KMS-11 (cell line): ENCODE results near the gene ZBTB17.

Experiments used
- H2AFZ ChIP-seq: fragments of 200-600 bp; sonication (generic); 2 replicates; pipeline ENCODE4 v1.6.1; 2016; ENCODE audit warnings: antibody characterized with exemption, mixed run types, low read depth
- H3K27ac ChIP-seq: fragments of 200-600 bp; sonication (generic); 2 replicates; pipeline ENCODE4 v1.6.1; 2016; ENCODE audit warnings: mild to moderate bottlenecking, mixed run types
- H3K27me3 ChIP-seq: fragments of 200-600 bp; sonication (generic); 2 replicates; pipeline ENCODE4 v1.6.1; 2017; ENCODE audit warnings: mild to moderate bottlenecking, low read depth, mixed run types, moderate library complexity; ENCODE audit not compliant: insufficient read depth
- H3K36me3 ChIP-seq: fragments of 200-600 bp; sonication (generic); 2 replicates; pipeline ENCODE4 v1.6.1; 2017; ENCODE audit warnings: mild to moderate bottlenecking, mixed run types; ENCODE audit not compliant: insufficient read depth
- H3K4me1 ChIP-seq: fragments of 200-600 bp; sonication (generic); 2 replicates; pipeline ENCODE4 v1.6.1; 2016; ENCODE audit warnings: mild to moderate bottlenecking, low read depth, mixed run types; ENCODE audit not compliant: poor library complexity, severe bottlenecking
- H3K4me2 ChIP-seq: fragments of 200-600 bp; sonication (generic); 2 replicates; pipeline ENCODE4 v1.7.0; 2016; ENCODE audit warnings: mild to moderate bottlenecking, mixed run types
- H3K4me3 ChIP-seq: fragments of 200-600 bp; sonication (generic); IDR thresholded peaks from 2 replicates; pipeline ENCODE4 v1.6.1; 2017; ENCODE audit warnings: low read depth, low read length, mixed read lengths; ENCODE audit not compliant: insufficient read depth
- H3K79me2 ChIP-seq: fragments of 200-600 bp; sonication (generic); 2 replicates; pipeline ENCODE4 v1.6.1; 2016; ENCODE audit warnings: low read depth, mixed run types; ENCODE audit not compliant: insufficient read depth
- H3K9ac ChIP-seq: fragments of 200-600 bp; sonication (generic); 2 replicates; pipeline ENCODE4 v1.6.1; 2016; ENCODE audit warnings: mild to moderate bottlenecking, mixed run types
- H4K20me1 ChIP-seq: fragments of 200-600 bp; sonication (generic); 2 replicates; pipeline ENCODE4 v1.6.1; 2016; ENCODE audit warnings: mild to moderate bottlenecking, mixed run types; ENCODE audit not compliant: insufficient read depth
- TF ChIP-seq, protein P1 (sequence below): fragments of 200-600 bp; sonication (generic); conservative IDR thresholded peaks from 2 replicates; pipeline ENCODE4 v1.6.1; 2017; ENCODE audit warnings: low read depth, mild to moderate bottlenecking, antibody characterized with exemption, low read length, moderate library complexity, mixed read lengths

ZBTB17 gene

DNA sequence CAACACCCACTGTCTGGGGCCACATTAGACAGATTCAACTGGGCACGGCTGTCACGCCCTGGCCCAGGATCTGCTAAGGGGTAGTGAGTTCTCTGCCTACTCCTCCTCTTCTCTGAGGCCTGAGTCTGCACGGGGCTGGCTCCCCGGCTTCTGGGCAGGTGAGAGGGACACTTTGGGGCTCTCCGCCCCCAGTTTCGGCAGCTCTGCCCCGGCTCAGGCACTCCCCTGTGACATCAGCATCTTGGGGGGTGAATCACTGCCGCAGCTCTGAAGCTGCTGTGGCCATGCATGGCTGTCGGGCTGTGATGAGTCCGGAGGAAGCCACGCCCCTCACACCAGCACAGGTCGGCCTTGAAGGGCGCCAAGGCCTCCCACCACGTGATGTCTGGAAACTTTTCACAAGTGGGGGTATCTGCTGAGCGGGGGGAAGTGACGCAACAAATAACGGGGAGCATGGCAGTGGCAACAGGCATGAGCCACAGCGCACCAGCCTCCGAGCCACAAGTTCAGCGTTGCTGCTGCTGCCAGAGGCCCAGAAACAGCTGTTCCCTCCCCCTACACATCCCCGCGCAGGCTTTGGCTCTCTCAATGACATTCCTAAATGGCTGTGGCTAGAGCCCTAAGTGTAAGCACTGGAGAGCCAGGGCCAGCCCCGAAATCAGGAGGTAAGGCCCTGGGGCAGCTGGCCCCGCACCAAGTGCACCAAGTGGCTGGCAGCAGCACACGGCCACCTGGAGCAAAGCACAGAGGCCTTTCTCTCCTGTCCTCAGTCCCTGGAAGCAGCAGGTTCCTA lies 26.3 kb downstream of the ZBTB17 start:
- Histone ChIP-seq H4K20me1 (no peaks in the 10 kb centered on the region), H3K27me3 (no peaks in the 10 kb centered on the region), H3K79me2 (no peaks in the 10 kb centered on the region), H2AFZ (no peak overlapping the region), H3K9ac (no peak overlapping the region), H3K36me3 (no peaks in the 10 kb centered on the region), H3K4me3 (no peak overlapping the region), H3K27ac (no peak overlapping the region), H3K4me2 (no peak overlapping the region), H3K4me1 (peaks cover 13% of the 10 kb centered on the region)
- TF ChIP-seq, protein P1, sequence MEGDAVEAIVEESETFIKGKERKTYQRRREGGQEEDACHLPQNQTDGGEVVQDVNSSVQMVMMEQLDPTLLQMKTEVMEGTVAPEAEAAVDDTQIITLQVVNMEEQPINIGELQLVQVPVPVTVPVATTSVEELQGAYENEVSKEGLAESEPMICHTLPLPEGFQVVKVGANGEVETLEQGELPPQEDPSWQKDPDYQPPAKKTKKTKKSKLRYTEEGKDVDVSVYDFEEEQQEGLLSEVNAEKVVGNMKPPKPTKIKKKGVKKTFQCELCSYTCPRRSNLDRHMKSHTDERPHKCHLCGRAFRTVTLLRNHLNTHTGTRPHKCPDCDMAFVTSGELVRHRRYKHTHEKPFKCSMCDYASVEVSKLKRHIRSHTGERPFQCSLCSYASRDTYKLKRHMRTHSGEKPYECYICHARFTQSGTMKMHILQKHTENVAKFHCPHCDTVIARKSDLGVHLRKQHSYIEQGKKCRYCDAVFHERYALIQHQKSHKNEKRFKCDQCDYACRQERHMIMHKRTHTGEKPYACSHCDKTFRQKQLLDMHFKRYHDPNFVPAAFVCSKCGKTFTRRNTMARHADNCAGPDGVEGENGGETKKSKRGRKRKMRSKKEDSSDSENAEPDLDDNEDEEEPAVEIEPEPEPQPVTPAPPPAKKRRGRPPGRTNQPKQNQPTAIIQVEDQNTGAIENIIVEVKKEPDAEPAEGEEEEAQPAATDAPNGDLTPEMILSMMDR: no peak

DNA sequence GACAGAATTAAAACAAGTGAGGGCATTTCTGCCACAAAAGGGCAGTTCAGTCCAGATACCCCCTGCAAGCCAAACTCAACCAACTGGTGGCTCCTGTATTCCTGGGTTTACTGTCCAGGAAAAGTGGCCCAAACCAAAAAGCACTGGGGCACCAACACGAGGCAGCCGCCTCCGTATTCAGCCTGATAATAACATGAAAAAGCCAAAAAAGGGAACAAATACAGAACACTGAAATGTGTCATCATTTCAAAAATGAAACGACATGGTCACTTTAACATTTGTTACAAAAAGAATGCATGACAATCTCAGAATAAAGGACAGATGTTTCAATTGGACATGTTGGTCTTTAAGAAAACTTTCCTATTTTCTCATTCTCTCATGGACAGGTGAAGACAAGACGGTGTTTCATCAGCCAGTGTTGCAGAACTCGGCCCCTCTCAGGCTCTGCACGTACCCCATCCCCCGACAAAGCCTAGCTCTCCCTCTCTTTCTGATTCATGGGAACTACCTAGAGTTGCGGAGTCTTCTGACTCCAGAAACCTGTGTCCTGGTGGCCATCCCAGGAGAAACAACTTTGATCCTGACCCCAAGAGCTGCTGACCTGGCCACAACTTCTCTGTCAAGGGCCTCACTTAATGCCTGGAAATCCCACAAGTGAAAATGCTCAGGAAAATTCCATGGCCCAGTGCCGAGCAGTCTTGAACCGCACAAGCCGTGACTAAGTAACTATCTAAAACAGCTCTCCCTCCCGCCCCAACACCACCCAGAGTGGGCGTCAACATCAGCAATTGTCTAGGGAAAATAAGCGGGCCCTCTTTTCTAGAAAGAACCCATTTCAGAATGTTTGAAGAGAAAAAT lies 27.1 kb downstream of the ZBTB17 start:
- Histone ChIP-seq H3K27ac (no peak overlapping the region), H3K36me3 (no peaks in the 10 kb centered on the region), H3K9ac (no peak overlapping the region), H3K4me1 (peaks cover 13% of the 10 kb centered on the region), H3K79me2 (no peaks in the 10 kb centered on the region), H3K4me3 (no peak overlapping the region), H3K27me3 (no peaks in the 10 kb centered on the region), H4K20me1 (no peaks in the 10 kb centered on the region), H3K4me2 (no peak overlapping the region), H2AFZ (no peak overlapping the region)
- TF ChIP-seq, protein P1: no peak

DNA sequence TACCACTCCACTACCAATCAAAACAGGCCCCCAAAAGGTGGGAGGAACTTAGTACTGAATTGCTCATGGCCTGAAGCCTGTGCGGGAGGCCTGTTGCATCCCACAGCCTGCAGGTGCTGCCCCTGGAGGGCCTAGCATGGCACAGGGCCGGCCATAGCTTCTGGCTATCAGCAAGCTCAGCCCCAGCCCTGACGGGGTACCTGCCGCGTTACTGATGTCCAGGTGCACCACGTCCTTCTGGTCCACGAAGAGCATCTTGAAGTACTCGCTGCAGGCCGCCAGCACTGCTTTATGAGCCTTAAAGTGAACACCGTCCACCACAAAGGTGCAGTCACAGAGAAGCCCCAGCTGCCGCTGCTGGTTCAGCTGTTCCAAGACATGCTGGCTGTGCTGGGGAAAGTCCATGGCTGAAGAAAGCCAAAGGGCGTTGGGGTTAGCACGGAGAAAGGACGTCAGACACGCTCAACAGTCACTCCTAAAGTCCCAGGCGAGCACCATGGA lies 27.8 kb downstream of the ZBTB17 start:
- H2AFZ ChIP-seq: no peak overlapping the region
- no peak overlapping the region for H3K4me2 ChIP-seq
- H3K4me1 ChIP-seq: peaks cover 13% of the 10 kb centered on the region
- no peak overlapping the region for H3K9ac ChIP-seq
- TF ChIP-seq, protein P1: no peak
- no peaks in the 10 kb centered on the region for H3K36me3 ChIP-seq
- H4K20me1 ChIP-seq: no peaks in the 10 kb centered on the region
- H3K27ac ChIP-seq: no peak overlapping the region
- H3K79me2 ChIP-seq: no peaks in the 10 kb centered on the region
- no peaks in the 10 kb centered on the region for H3K27me3 ChIP-seq
- H3K4me3 ChIP-seq: no peak overlapping the region

DNA sequence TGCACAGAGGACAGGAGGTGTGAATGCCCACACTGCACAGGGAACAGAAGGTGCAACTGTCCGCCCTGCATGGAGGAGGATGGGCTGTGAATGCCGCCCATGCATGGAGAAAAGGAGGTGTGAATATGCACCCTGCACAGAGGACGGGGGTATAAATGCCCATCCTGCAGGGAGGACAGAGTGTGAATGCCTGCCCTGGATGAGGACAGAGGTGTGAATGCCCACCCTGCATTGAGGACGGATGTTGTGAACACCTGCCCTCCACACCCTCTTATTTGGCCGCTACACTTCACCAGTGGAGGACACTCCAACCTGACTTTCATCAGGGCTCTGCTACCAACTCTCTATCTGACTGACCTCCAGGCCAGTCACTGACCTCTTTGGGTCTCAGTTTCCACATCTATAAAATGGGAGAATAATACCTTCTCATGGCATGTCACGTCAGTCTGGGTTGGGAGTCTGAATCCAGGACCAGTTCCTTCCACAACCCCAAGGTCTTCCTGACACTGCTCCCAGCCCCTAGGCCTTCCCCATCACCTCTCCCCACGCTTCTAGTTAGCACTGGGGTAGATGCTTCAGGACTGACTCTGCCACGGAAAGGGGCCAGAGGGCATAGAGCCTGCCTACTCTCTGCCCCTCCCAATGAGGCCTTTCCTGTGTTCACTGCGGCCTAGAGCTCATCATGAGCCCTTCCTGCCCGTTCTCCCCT lies 28.4 kb downstream of the ZBTB17 start:
- Histone ChIP-seq H3K4me1 (peaks cover 13% of the 10 kb centered on the region), H3K4me2 (no peak overlapping the region), H3K27me3 (no peaks in the 10 kb centered on the region), H4K20me1 (no peaks in the 10 kb centered on the region), H2AFZ (no peak overlapping the region), H3K9ac (no peak overlapping the region), H3K4me3 (no peak overlapping the region), H3K79me2 (no peaks in the 10 kb centered on the region), H3K27ac (no peak overlapping the region), H3K36me3 (no peaks in the 10 kb centered on the region)
- TF ChIP-seq, protein P1: no peak
